ENCODE data around the gene RAB3GAP1.

Gene RAB3GAP1

GRCh38 chr2:135163901-135164300 lies 111.8 kb downstream of the RAB3GAP1 start:
- DNase-seq (ENCODE audit: low spot score) = no peak

- DNase-seq (ENCODE audit: low spot score) = no peak
Measured at GRCh38 chr2:135164431-135164830, 112.3 kb downstream of the RAB3GAP1 start.

GRCh38 chr2:135167273-135167672 lies 115.2 kb downstream of the RAB3GAP1 start:
- no peak for DNase-seq (ENCODE audit: low spot score)

- DNase-seq (ENCODE audit: low spot score) = no peak
Measured at GRCh38 chr2:135168204-135168856, 116.2 kb downstream of the RAB3GAP1 start.

- no peak for DNase-seq (ENCODE audit: low spot score)
Measured at GRCh38 chr2:135169900-135170753, 118.0 kb downstream of the RAB3GAP1 start.

GRCh38 chr2:135174049-135174809 lies 122.1 kb downstream of the RAB3GAP1 start:
- DNase-seq (ENCODE audit: low spot score) = no peak

- no peak for DNase-seq (ENCODE audit: low spot score)
Measured at GRCh38 chr2:135174810-135175093, 122.7 kb downstream of the RAB3GAP1 start.

- DNase-seq (ENCODE audit: low spot score) = no peak
Measured at GRCh38 chr2:135175177-135175576, 123.1 kb downstream of the RAB3GAP1 start.

GRCh38 chr2:135179689-135180088 lies 127.6 kb downstream of the RAB3GAP1 start:
- DNase-seq (ENCODE audit: low spot score) = no peak

- no peak for DNase-seq (ENCODE audit: low spot score)
Measured at GRCh38 chr2:135182190-135182589, 130.1 kb downstream of the RAB3GAP1 start.

- DNase-seq (ENCODE audit: low spot score) = no peak
Measured at GRCh38 chr2:135182601-135183000, 130.5 kb downstream of the RAB3GAP1 start.

GRCh38 chr2:135183822-135184221 lies 131.7 kb downstream of the RAB3GAP1 start:
- no peak for DNase-seq (ENCODE audit: low spot score)

GRCh38 chr2:135186054-135186453 lies 134.0 kb downstream of the RAB3GAP1 start:
- DNase-seq (ENCODE audit: low spot score) = no peak

- peak; percentile 11 for DNase-seq (ENCODE audit: low spot score)
Measured at GRCh38 chr2:135187270-135187669, 135.2 kb downstream of the RAB3GAP1 start.

GRCh38 chr2:135189148-135189547 lies 137.1 kb downstream of the RAB3GAP1 start:
- DNase-seq (ENCODE audit: low spot score) = no peak

GRCh38 chr2:135190799-135191198 lies 138.7 kb downstream of the RAB3GAP1 start:
- DNase-seq (ENCODE audit: low spot score) = no peak

- DNase-seq (ENCODE audit: low spot score) = peak; percentile 21
Measured at GRCh38 chr2:135198481-135198880, 146.4 kb downstream of the RAB3GAP1 start.

GRCh38 chr2:135202751-135203150 lies 150.7 kb downstream of the RAB3GAP1 start:
- DNase-seq (ENCODE audit: low spot score) = no peak

- no peak for DNase-seq (ENCODE audit: low spot score)
Measured at GRCh38 chr2:135203944-135204343, 151.9 kb downstream of the RAB3GAP1 start.

GRCh38 chr2:135208016-135208415 lies 155.9 kb downstream of the RAB3GAP1 start:
- DNase-seq (ENCODE audit: low spot score) = no peak

GRCh38 chr2:135212757-135213156 lies 160.7 kb downstream of the RAB3GAP1 start:
- no peak for DNase-seq (ENCODE audit: low spot score)

GRCh38 chr2:135218426-135218825 lies 166.3 kb downstream of the RAB3GAP1 start:
- DNase-seq (ENCODE audit: low spot score) = no peak

- no peak for DNase-seq (ENCODE audit: low spot score)
Measured at GRCh38 chr2:135219226-135219625, 167.1 kb downstream of the RAB3GAP1 start.

Data from Ammon's horn (tissue), 1 donor.